ENCODE data around the gene SGMS1. TPM values are rescaled to one million over a fixed set of nuclear protein-coding genes. Genes with fewer than 3 reads are reported as not detected.

SGMS1 gene
- total RNA-seq, 4 donors from 2014 or later, result 28.3 to 44.5 (median 41.7) TPM

DNA sequence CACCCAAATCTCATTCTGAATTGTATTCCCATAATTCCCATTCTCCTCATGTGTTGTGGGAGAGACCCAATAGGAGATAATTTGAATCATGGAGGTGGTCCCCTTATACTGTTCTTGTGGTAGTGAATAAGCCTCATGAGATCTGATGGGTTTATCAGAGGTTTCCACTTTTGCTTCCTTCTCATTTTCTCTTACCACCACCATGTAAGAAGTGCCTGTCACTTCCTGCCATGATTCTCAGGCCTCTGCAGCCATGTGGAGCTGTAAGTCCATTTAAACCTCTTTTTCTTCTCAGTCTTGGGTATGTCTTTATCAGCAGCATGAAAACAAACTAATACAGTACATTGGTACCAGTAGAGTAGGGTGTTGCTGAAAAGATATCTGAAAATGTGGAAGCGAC lies 274.2 kb downstream of the SGMS1 start:
- no peaks in the 10 kb centered on the region for H3K36me3 ChIP-seq
- in situ Hi-C loops (cut with MboI; ENCODE audit: low pct_ligation_motif_present in 1 of 4, low pct_unique_long_range_greater_than_20kb in 1 of 4, low sequenced_read_pairs in 3 of 4), result no loop called here
- intact Hi-C loops (cut with DNase I; ENCODE audit: low total_unique reads), result no loop called here
- no peaks in the 10 kb centered on the region for H3K27me3 ChIP-seq
- no peak overlapping the region for H3K27ac ChIP-seq
- no peak for TF ChIP-seq EP300 (IDR thresholded peaks at IDR 0.05; ENCODE audit: low read depth)
- TF ChIP-seq POLR2AphosphoS5 (IDR thresholded peaks at IDR 0.05), result no peak
- TF ChIP-seq, protein P1, sequence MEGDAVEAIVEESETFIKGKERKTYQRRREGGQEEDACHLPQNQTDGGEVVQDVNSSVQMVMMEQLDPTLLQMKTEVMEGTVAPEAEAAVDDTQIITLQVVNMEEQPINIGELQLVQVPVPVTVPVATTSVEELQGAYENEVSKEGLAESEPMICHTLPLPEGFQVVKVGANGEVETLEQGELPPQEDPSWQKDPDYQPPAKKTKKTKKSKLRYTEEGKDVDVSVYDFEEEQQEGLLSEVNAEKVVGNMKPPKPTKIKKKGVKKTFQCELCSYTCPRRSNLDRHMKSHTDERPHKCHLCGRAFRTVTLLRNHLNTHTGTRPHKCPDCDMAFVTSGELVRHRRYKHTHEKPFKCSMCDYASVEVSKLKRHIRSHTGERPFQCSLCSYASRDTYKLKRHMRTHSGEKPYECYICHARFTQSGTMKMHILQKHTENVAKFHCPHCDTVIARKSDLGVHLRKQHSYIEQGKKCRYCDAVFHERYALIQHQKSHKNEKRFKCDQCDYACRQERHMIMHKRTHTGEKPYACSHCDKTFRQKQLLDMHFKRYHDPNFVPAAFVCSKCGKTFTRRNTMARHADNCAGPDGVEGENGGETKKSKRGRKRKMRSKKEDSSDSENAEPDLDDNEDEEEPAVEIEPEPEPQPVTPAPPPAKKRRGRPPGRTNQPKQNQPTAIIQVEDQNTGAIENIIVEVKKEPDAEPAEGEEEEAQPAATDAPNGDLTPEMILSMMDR (IDR thresholded peaks at IDR 0.05), result no peak
- TF ChIP-seq POLR2A (IDR thresholded peaks at IDR 0.05), result no peak
- no peak for DNase-seq
- 100% methylated on average over 1 of the region's 1 CpG for WGBS, 2 donors (ENCODE audit: low coverage in 1 of 2)
- peaks cover 0 to 7% (median 1%) of the 10 kb centered on the region in 4 donors for H3K4me1 ChIP-seq
- H3K4me3 ChIP-seq, result no peak overlapping the region
- no peaks in the 10 kb centered on the region for H3K9me3 ChIP-seq

DNA sequence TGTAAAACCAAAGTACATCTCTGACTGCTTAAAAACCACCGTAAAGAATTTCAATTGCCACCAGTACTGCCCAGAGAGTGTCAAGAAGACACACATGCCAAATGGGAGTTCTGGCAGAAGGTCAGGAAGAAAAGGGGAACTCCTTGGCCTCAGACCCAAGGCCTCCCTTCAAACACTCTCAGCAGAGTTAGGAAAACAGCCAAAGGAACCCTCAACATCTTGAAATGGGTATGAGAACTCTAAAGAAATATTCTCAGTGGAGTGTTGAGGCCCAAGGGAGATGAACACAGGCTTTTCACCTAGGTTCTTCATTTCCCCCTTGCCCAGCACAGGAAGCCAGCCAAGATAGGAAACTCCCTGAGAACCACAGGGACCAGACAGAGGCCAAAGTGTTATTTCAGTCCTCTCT lies 276.4 kb downstream of the SGMS1 start:
- Histone ChIP-seq H3K36me3 (peaks cover 0 to 6% (median 0%) of the 10 kb centered on the region in 4 donors), H3K27ac (no peak overlapping the region), H3K4me1 (peaks cover 0 to 7% (median 1%) of the 10 kb centered on the region in 4 donors), H3K27me3 (no peaks in the 10 kb centered on the region), H3K9me3 (no peaks in the 10 kb centered on the region), H3K4me3 (no peak overlapping the region)
- intact Hi-C loops (cut with DNase I; ENCODE audit: low total_unique reads), result no loop called here
- TF ChIP-seq, protein P1 (IDR thresholded peaks at IDR 0.05), result no peak
- no peak for TF ChIP-seq POLR2AphosphoS5 (IDR thresholded peaks at IDR 0.05)
- TF ChIP-seq EP300 (IDR thresholded peaks at IDR 0.05; ENCODE audit: low read depth), result no peak
- TF ChIP-seq POLR2A (IDR thresholded peaks at IDR 0.05), result no peak
- 74% methylated on average over 1 of the region's 1 CpG; no CpG with 5 or more reads in 1 of the 2 donors for WGBS, 2 donors (ENCODE audit: low coverage in 1 of 2)
- no peak for DNase-seq
- in situ Hi-C loops (cut with MboI; ENCODE audit: low pct_ligation_motif_present in 1 of 4, low pct_unique_long_range_greater_than_20kb in 1 of 4, low sequenced_read_pairs in 3 of 4), result no loop called here

GRCh38 chr10:50346942-50347341 lies 276.8 kb downstream of the SGMS1 start:
- TF ChIP-seq POLR2AphosphoS5 (IDR thresholded peaks at IDR 0.05) (no peak), POLR2A (IDR thresholded peaks at IDR 0.05) (no peak), EP300 (IDR thresholded peaks at IDR 0.05; ENCODE audit: low read depth) (no peak)
- TF ChIP-seq, protein P1 (IDR thresholded peaks at IDR 0.05), result no peak
- peaks cover 0 to 7% (median 1%) of the 10 kb centered on the region in 4 donors for H3K4me1 ChIP-seq
- in situ Hi-C loops (cut with MboI; ENCODE audit: low pct_ligation_motif_present in 1 of 4, low pct_unique_long_range_greater_than_20kb in 1 of 4, low sequenced_read_pairs in 3 of 4) (no loop called here), intact Hi-C loops (cut with DNase I; ENCODE audit: low total_unique reads) (no loop called here)
- H3K36me3 ChIP-seq, result peaks cover 0 to 6% (median 0%) of the 10 kb centered on the region in 4 donors
- DNase-seq, result no peak
- no peaks in the 10 kb centered on the region for H3K9me3 ChIP-seq
- H3K27me3 ChIP-seq, result no peaks in the 10 kb centered on the region
- H3K4me3 ChIP-seq, result no peak overlapping the region
- 80 to 85% methylated on average over 2 of the region's 2 CpGs for WGBS, 2 donors (ENCODE audit: low coverage in 1 of 2)
- H3K27ac ChIP-seq, result no peak overlapping the region

DNA sequence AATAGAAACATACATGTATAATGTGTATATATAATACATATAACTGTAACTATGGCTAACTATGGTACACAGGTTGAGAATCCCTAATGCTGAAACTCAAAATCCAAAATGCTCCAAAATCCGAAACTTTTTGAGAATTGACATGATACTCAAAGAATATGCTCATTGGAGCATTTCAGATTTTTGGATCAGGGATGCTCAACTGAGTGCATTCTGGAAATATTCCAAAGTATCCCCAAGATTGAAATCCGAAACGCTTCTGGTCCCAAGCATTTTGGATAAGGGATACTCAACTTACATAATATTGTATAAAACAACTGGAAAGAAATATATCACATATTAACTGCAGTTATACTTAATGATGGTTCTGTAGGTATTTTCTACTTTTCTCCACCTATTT lies 278.2 kb downstream of the SGMS1 start:
- in situ Hi-C loops (cut with MboI; ENCODE audit: low pct_ligation_motif_present in 1 of 4, low pct_unique_long_range_greater_than_20kb in 1 of 4, low sequenced_read_pairs in 3 of 4) (no loop called here), intact Hi-C loops (cut with DNase I; ENCODE audit: low total_unique reads) (no loop called here)
- 63 to 94% methylated on average over 3 of the region's 3 CpGs for WGBS, 2 donors (ENCODE audit: low coverage in 1 of 2)

More for the DNA sequence above, 278.2 kb downstream of the SGMS1 start:
- Histone ChIP-seq H3K36me3 (peaks cover 0 to 6% (median 0%) of the 10 kb centered on the region in 4 donors), H3K27ac (no peak overlapping the region), H3K4me1 (peaks cover 0 to 7% (median 1%) of the 10 kb centered on the region in 4 donors), H3K27me3 (no peaks in the 10 kb centered on the region), H3K4me3 (no peak overlapping the region), H3K9me3 (no peaks in the 10 kb centered on the region)
- TF ChIP-seq POLR2A (IDR thresholded peaks at IDR 0.05) (no peak), POLR2AphosphoS5 (IDR thresholded peaks at IDR 0.05) (no peak), EP300 (IDR thresholded peaks at IDR 0.05; ENCODE audit: low read depth) (no peak)
- TF ChIP-seq, protein P1 (IDR thresholded peaks at IDR 0.05), result no peak
- DNase-seq, result no peak

All from transverse colon (tissue), 4 donors.